SH-SY5Y (cell line): ENCODE measurements around the gene EXOC6B.

Source experiments
- GATA2 ChIP-seq: IDR thresholded peaks from 2 replicates; pipeline ENCODE4 v1.6.1; 2011; ENCODE audit warnings: mild to moderate bottlenecking, low read depth, low read length
- GATA3 ChIP-seq: IDR thresholded peaks from 2 replicates; pipeline ENCODE4 v1.6.1; 2011; ENCODE audit warnings: low read depth, mild to moderate bottlenecking, low read length, moderate library complexity

- TF ChIP-seq GATA3 (no peak), GATA2 (no peak)
Observed at GRCh38 chr2:72191441-72191840, 634.4 kb downstream of the EXOC6B start.
